Calu3 (cell line): ENCODE measurements around the gene UBE2L6. TPM values are rescaled to one million over a fixed set of nuclear protein-coding genes. Genes with fewer than 3 reads are reported as not detected.

Experiments
- BruUV-seq: library from RNA; stranded (reverse); fragments of 400-500 nt; replicated peaks from 2 replicates; lab custom pipeline; 2021; lab: Mats Ljungman, UMichigan
- CTCF ChIA-PET: fragments of 300-600 bp; sonication (Branson Sonifier 250); formaldehyde crosslinking; loops from one replicate; lab custom pipeline; 2022; ENCODE audit warnings: antibody characterized with exemption; lab: Charles Lee
- DNase-seq: peaks from one replicate; pipeline ENCODE4 v3.0.0; 2022
- H3K27ac Mint-ChIP-seq: one replicate; pipeline ENCODE4 v1.8.0; 2022; ENCODE audit warnings: mixed read lengths; ENCODE audit not compliant: unreplicated experiment
- H3K27me3 Mint-ChIP-seq: one replicate; pipeline ENCODE4 v1.8.0; 2022; ENCODE audit warnings: mixed read lengths; ENCODE audit not compliant: unreplicated experiment
- H3K36me3 Mint-ChIP-seq: one replicate; pipeline ENCODE4 v1.8.0; 2022; ENCODE audit warnings: mild to moderate bottlenecking, moderate library complexity, mixed read lengths; ENCODE audit not compliant: insufficient read depth, unreplicated experiment
- H3K4me1 Mint-ChIP-seq: one replicate; pipeline ENCODE4 v1.8.0; 2022; ENCODE audit warnings: mild to moderate bottlenecking, low read depth, mixed read lengths; ENCODE audit not compliant: unreplicated experiment
- H3K4me3 Mint-ChIP-seq: one replicate; pipeline ENCODE4 v1.8.0; 2022; ENCODE audit warnings: mild to moderate bottlenecking, low read depth, moderate library complexity, mixed read lengths; ENCODE audit not compliant: unreplicated experiment
- H3K9me3 Mint-ChIP-seq: one replicate; pipeline ENCODE4 v1.8.0; 2022; ENCODE audit warnings: low read depth, mixed read lengths; ENCODE audit not compliant: unreplicated experiment
- CTCF ChIP-seq: fragments of 200-600 bp; IDR thresholded peaks from one replicate; pipeline ENCODE4 v1.8.0; 2022; ENCODE audit warnings: antibody characterized with exemption; ENCODE audit not compliant: unreplicated experiment
- intact Hi-C: fragments of 100-400 bp; cut with micrococcal nuclease; formaldehyde crosslinking; loops from one replicate; pipeline ENCODE4 v1.10.0; 2022; ENCODE audit not compliant: unreplicated experiment
- total RNA-seq: library from RNA; stranded (reverse); gene quantifications from 2 replicates; pipeline ENCODE4 v1.2.3, GENCODE V29; 2022

UBE2L6 gene
- total RNA-seq, 1 experiment from 2014 or later: 80.8 TPM

DNA sequence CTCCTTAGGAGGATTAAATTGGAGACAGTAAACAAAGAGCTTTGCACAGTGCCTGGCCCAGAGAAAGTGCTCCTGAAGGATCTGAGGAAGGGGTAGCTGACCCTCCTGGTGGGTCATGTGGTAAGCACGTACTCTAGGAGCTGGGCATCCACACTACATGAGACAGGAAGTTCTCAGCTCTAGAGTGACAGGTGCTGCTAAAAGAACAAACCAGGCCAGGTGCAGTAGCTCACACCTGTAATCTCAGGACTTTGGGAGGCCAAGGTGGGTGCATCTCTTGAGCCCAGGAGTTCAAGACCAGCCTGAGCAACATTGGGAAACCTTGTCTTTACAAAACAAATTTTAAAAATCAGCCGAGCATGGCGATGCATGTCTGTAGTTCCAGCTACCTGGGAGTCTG, 65.1 kb downstream of the UBE2L6 start:
- intact Hi-C loops: no loop called here
- Mint-ChIP-seq H3K27me3 (no peaks in the 10 kb centered on the region), H3K9me3 (no peaks in the 10 kb centered on the region), H3K4me1 (peaks cover 36% of the 10 kb centered on the region), H3K36me3 (peaks cover 17% of the 10 kb centered on the region), H3K27ac (no peak overlapping the region), H3K4me3 (no peak overlapping the region)
- CTCF ChIA-PET: interaction anchor here (0.9 to 2.1 kb wide), 3 partner anchors 9 to 16 kb away, joined by 4 to 11 read pairs (median 5); partner anchors contain the start of gene SLC43A1
- DNase-seq: no peak
- no TSS peak for BruUV-seq
- no peak for TF ChIP-seq CTCF

DNA sequence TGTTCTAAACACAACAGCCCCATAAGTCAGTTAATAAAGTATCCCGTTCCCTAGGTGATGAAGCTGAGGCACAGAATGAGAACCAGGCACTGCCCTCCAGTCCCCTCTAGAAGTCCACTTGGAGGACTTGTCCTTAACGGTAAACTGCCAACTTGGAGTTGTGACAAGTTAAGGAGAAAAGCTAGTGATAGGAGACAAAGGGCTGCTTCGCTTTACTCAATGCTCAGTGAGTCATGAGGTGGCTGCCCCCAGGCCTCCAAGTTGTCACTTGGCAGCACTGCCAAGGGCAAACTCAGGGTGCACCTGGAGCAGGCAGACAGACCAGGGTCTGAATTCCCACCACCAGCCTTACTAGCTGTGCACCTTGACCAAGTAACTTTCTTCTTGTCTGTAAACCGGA, 65.5 kb downstream of the UBE2L6 start:
- CTCF ChIA-PET: interaction anchor here (0.9 to 2.1 kb wide), 3 partner anchors 8 to 17 kb away, joined by 4 to 11 read pairs (median 5); partner anchors contain the start of gene SLC43A1
- Mint-ChIP-seq H3K9me3 (no peaks in the 10 kb centered on the region), H3K4me1 (peaks cover 40% of the 10 kb centered on the region), H3K27me3 (no peaks in the 10 kb centered on the region), H3K36me3 (peaks cover 19% of the 10 kb centered on the region), H3K27ac (no peak overlapping the region), H3K4me3 (no peak overlapping the region)
- intact Hi-C loops: no loop called here
- no TSS peak for BruUV-seq
- TF ChIP-seq CTCF: no peak
- no peak for DNase-seq

Other genes with a start within 250 kb of the UBE2L6 start
- gene TNKS1BP1, start 242.7 kb downstream of the UBE2L6 start, total RNA-seq: 151 TPM in 2 replicates
- gene SSRP1, start 231.8 kb downstream of the UBE2L6 start, total RNA-seq: 134 and 145 TPM in 2 replicates
- not detected in 2 replicates for gene P2RX3, start 229.3 kb downstream of the UBE2L6 start, total RNA-seq
- gene PRG3, start 186.5 kb downstream of the UBE2L6 start, total RNA-seq: not detected in 2 replicates
- not detected in 2 replicates for gene PRG2, start 177.0 kb downstream of the UBE2L6 start, total RNA-seq
- 91.8 and 127 TPM in 2 replicates for gene SLC43A3, start 140.6 kb downstream of the UBE2L6 start, total RNA-seq
- 1.9 and 3.6 TPM in 2 replicates for gene RTN4RL2, start 107.1 kb downstream of the UBE2L6 start, total RNA-seq
- gene SLC43A1, start 52.0 kb downstream of the UBE2L6 start, total RNA-seq: 9.5 and 12.5 TPM in 2 replicates
- gene TIMM10, start 36.9 kb downstream of the UBE2L6 start, total RNA-seq: 68.5 and 73.5 TPM in 2 replicates
- gene SMTNL1, start 30.1 kb downstream of the UBE2L6 start, total RNA-seq: not detected in 2 replicates
- 61.8 and 112 TPM in 2 replicates for gene SERPING1, start 30.0 kb upstream of the UBE2L6 start, total RNA-seq
- gene YPEL4, start 82.2 kb upstream of the UBE2L6 start, total RNA-seq: 0.28 TPM in 1 of 2 replicates, not detected in the other
- 15.2 and 18.6 TPM in 2 replicates for gene CLP1, start 90.1 kb upstream of the UBE2L6 start, total RNA-seq
- 85.9 and 95.3 TPM in 2 replicates for gene ZDHHC5, start 100.4 kb upstream of the UBE2L6 start, total RNA-seq
- gene MED19, start 144.5 kb upstream of the UBE2L6 start, total RNA-seq: 21.2 and 24.4 TPM in 2 replicates
- 146 and 152 TPM in 2 replicates for gene TMX2, start 144.9 kb upstream of the UBE2L6 start, total RNA-seq
- gene SELENOH, start 173.8 kb upstream of the UBE2L6 start, total RNA-seq: 124 and 131 TPM in 2 replicates
- not detected in 2 replicates for gene BTBD18, start 184.1 kb upstream of the UBE2L6 start, total RNA-seq
- gene CTNND1, start 194.1 kb upstream of the UBE2L6 start, total RNA-seq: 318 and 323 TPM in 2 replicates